Measurements from ENCODE around the gene ACTL7B.

- no peak for TF ChIP-seq MXI1 (IDR thresholded peaks at IDR 0.05; ENCODE audit: low read depth, low read length)
- TF ChIP-seq POLR2AphosphoS5 (IDR thresholded peaks at IDR 0.05; ENCODE audit: low read depth, low read length), result no peak
- no peak for TF ChIP-seq GABPA (IDR thresholded peaks at IDR 0.05; ENCODE audit: low read depth)
- no peak for TF ChIP-seq CTCF (IDR thresholded peaks at IDR 0.05)
- TF ChIP-seq RAD21 (IDR thresholded peaks at IDR 0.05; ENCODE audit: low read length), result no peak
- TF ChIP-seq TEAD4 (IDR thresholded peaks at IDR 0.05; ENCODE audit: borderline replicate concordance, insufficient read depth), result no peak
- no peak for TF ChIP-seq REST (IDR thresholded peaks at IDR 0.05; ENCODE audit: low read depth, low read length)
- no peak for TF ChIP-seq TAF1 (IDR thresholded peaks at IDR 0.05; ENCODE audit: borderline replicate concordance, low read depth, low read length)
- TF ChIP-seq TCF12 (IDR thresholded peaks at IDR 0.05), result no peak
- no peak for TF ChIP-seq MAX (IDR thresholded peaks at IDR 0.05; ENCODE audit: low read depth)
- TF ChIP-seq EP300 (IDR thresholded peaks at IDR 0.05; ENCODE audit: borderline replicate concordance in 1 of 2, low read depth in 1 of 2, low read length in 1 of 2), result no peak
- no peak for TF ChIP-seq YY1 (IDR thresholded peaks at IDR 0.05; ENCODE audit: low read depth)
- no peak for TF ChIP-seq CHD2 (IDR thresholded peaks at IDR 0.05; ENCODE audit: low read length, partially characterized antibody)
- no peak for TF ChIP-seq EZH2phosphoT487 (IDR thresholded peaks at IDR 0.05; ENCODE audit: borderline replicate concordance, low read depth)
These were observed 49.7 kb upstream of the ACTL7B start for GRCh38 chr9:108905494-108905893.
